HepG2 (cell line): ENCODE results near the gene HSPB2. TPM values are rescaled to one million over a fixed set of nuclear protein-coding genes. Genes with fewer than 3 reads are reported as not detected.

Experiments
- NR2F2 ChIP-seq: IDR thresholded peaks from 2 replicates; pipeline ENCODE4 v1.6.1; 2012; ENCODE audit warnings: low read depth, inconsistent platforms, borderline replicate concordance
- POLR2A ChIP-seq, 2 experiments: IDR thresholded peaks; 2 replicates each; pipeline ENCODE4 v1.6.1; 2011; ENCODE audit warnings: low read depth in 2 of 2, low read length in 2 of 2, mild to moderate bottlenecking in 1 of 2, moderate library complexity in 1 of 2; ENCODE audit not compliant: insufficient read depth in 1 of 2
- SALL1 ChIP-seq: sonication (generic); formaldehyde crosslinking; IDR thresholded peaks from 2 replicates; pipeline ENCODE4 v1.8.0; 2022; ENCODE audit warnings: mild to moderate bottlenecking, missing genetic modification reagents
- SAP130 ChIP-seq: IDR thresholded peaks from 2 replicates; pipeline ENCODE4 v1.6.1; 2016; ENCODE audit warnings: low read depth
- SPEN ChIP-seq: sonication (generic); formaldehyde crosslinking; IDR thresholded peaks from 2 replicates; pipeline ENCODE4 v1.5.1; 2020; ENCODE audit warnings: low read depth, mild to moderate bottlenecking, missing genetic modification reagents
- ZNF343 ChIP-seq: sonication (generic); formaldehyde crosslinking; IDR thresholded peaks from 2 replicates; pipeline ENCODE4 v1.4.0; 2020; ENCODE audit warnings: mild to moderate bottlenecking, missing genetic modification reagents
- ZNF460 ChIP-seq: sonication (generic); formaldehyde crosslinking; IDR thresholded peaks from 2 replicates; pipeline ENCODE4 v1.5.1; 2020; ENCODE audit warnings: missing genetic modification reagents, mild to moderate bottlenecking, borderline replicate concordance
- ZNF563 ChIP-seq: sonication (generic); formaldehyde crosslinking; IDR thresholded peaks from 2 replicates; pipeline ENCODE4 v1.8.0; 2022; ENCODE audit warnings: mild to moderate bottlenecking, moderate library complexity, missing genetic modification reagents
- ZNF589 ChIP-seq: sonication (generic); formaldehyde crosslinking; conservative IDR thresholded peaks from 2 replicates; pipeline ENCODE4 v1.8.0; 2022; ENCODE audit warnings: mild to moderate bottlenecking, moderate library complexity, missing genetic modification reagents
- ZNF629 ChIP-seq: sonication (generic); formaldehyde crosslinking; conservative IDR thresholded peaks from 2 replicates; pipeline ENCODE4 v1.5.0; 2020; ENCODE audit warnings: missing genetic modification reagents
- ZSCAN31 ChIP-seq: sonication (generic); formaldehyde crosslinking; IDR thresholded peaks from 2 replicates; pipeline ENCODE4 v1.5.0; 2020; ENCODE audit warnings: low read depth, mild to moderate bottlenecking, missing genetic modification reagents
- polyA plus RNA-seq, 8 experiments: library from polyadenylated mRNA; depleted of rRNA in 3 of 8; stranded (reverse) in 7 of 8; unstranded in 1 of 8; fragments of >200 nt; fragmentation: Illumina TruSeq in 4 of 8; extraction: Trizol in 4 of 8; gene quantifications; 2 replicates each; pipeline versions ENCODE4 v1.2.1 to v1.2.3, GENCODE V29; 2011 to 2016; ENCODE audit warnings: low read depth in 4 of 8, missing spikeins in 1 of 8, mixed read lengths in 1 of 8; ENCODE audit not compliant: insufficient read depth in 1 of 8
- total RNA-seq, 5 experiments: library from RNA; depleted of rRNA; stranded (reverse); fragments of >200 nt; fragmentation: Illumina TruSeq; extraction: Trizol; gene quantifications; 2 replicates each; pipeline ENCODE4 v1.2.3, GENCODE V29; 2016; ENCODE audit warnings: low read depth in 1 of 5
- TF ChIP-seq, protein P1 (sequence below): sonication (generic); formaldehyde crosslinking; IDR thresholded peaks from 2 replicates; pipeline ENCODE4 v1.4.0; 2020; ENCODE audit warnings: mild to moderate bottlenecking, missing genetic modification reagents
- TF ChIP-seq, protein P2 (sequence below): sonication (generic); formaldehyde crosslinking; IDR thresholded peaks from 2 replicates; pipeline ENCODE4 v1.8.1; 2023; ENCODE audit warnings: mild to moderate bottlenecking, missing genetic modification reagents
- TF ChIP-seq, protein P3 (sequence below), 2 experiments: fragments of 450-650 bp in 1 of 2; sonication (generic) in 1 of 2; formaldehyde crosslinking; IDR thresholded peaks; 2 replicates each; pipeline versions ENCODE4 v1.5.0 to v1.8.0; 2020 to 2022; ENCODE audit warnings: mild to moderate bottlenecking in 1 of 2, missing genetic modification reagents in 1 of 2
- TF ChIP-seq, protein P4 (sequence below): sonication (generic); formaldehyde crosslinking; IDR thresholded peaks from 2 replicates; pipeline ENCODE4 v1.5.1; 2020; ENCODE audit warnings: missing genetic modification reagents, mild to moderate bottlenecking, borderline replicate concordance
- TF ChIP-seq, protein P5 (sequence below): IDR thresholded peaks from 2 replicates; pipeline ENCODE4 v1.6.1; 2016; ENCODE audit warnings: mild to moderate bottlenecking, missing biosample characterization, missing genetic modification reagents

Gene HSPB2
- total and polyA plus RNA-seq, 2 of the 13 experiments (the other 11 are each of a cell fraction or from before 2014, with no cell fraction given) = 0.04 TPM; not detected in 1

DNA sequence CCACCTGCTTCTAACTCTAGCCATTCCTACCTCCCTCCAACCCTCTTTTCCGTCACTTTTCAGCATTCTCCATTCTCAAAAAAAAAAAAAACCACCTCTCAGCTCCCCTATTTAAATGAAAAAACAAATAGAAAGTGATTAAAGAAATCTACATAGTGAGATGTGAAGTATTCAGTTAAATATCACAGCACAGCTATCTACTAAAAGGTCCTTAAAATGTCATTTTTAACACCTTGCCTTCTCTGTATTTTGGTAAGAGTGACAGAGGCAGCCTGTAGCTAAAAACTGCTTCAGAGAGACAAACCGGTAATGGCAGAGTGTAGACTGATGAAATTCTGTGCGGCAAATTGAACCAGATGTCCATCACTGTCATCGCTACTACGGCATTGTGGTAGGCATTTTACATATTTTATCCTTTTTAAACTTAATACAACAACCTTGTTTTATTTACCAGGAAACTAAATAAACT is 40.8 kb upstream of the HSPB2 start (continued):
- TF ChIP-seq ZNF589 (CRISPR knock-in tag) (no peak), SPEN (CRISPR knock-in tag) (no peak), SALL1 (CRISPR knock-in tag) (no peak), ZNF343 (CRISPR knock-in tag) (no peak), NR2F2 (0 out of 2 replicates have a peak, but pooled peaks have one; percentile 10), ZNF629 (CRISPR knock-in tag) (no peak), SAP130 (CRISPR knock-in tag) (no peak), ZSCAN31 (CRISPR knock-in tag) (no peak), POLR2A (IDR thresholded peaks at IDR 0.05; ENCODE audit: insufficient read depth in 1 of 2, low read depth in 2 of 2, low read length in 2 of 2) (no peak), ZNF563 (CRISPR knock-in tag) (no peak), ZNF460 (CRISPR knock-in tag) (no peak)
- TF ChIP-seq, protein P1, sequence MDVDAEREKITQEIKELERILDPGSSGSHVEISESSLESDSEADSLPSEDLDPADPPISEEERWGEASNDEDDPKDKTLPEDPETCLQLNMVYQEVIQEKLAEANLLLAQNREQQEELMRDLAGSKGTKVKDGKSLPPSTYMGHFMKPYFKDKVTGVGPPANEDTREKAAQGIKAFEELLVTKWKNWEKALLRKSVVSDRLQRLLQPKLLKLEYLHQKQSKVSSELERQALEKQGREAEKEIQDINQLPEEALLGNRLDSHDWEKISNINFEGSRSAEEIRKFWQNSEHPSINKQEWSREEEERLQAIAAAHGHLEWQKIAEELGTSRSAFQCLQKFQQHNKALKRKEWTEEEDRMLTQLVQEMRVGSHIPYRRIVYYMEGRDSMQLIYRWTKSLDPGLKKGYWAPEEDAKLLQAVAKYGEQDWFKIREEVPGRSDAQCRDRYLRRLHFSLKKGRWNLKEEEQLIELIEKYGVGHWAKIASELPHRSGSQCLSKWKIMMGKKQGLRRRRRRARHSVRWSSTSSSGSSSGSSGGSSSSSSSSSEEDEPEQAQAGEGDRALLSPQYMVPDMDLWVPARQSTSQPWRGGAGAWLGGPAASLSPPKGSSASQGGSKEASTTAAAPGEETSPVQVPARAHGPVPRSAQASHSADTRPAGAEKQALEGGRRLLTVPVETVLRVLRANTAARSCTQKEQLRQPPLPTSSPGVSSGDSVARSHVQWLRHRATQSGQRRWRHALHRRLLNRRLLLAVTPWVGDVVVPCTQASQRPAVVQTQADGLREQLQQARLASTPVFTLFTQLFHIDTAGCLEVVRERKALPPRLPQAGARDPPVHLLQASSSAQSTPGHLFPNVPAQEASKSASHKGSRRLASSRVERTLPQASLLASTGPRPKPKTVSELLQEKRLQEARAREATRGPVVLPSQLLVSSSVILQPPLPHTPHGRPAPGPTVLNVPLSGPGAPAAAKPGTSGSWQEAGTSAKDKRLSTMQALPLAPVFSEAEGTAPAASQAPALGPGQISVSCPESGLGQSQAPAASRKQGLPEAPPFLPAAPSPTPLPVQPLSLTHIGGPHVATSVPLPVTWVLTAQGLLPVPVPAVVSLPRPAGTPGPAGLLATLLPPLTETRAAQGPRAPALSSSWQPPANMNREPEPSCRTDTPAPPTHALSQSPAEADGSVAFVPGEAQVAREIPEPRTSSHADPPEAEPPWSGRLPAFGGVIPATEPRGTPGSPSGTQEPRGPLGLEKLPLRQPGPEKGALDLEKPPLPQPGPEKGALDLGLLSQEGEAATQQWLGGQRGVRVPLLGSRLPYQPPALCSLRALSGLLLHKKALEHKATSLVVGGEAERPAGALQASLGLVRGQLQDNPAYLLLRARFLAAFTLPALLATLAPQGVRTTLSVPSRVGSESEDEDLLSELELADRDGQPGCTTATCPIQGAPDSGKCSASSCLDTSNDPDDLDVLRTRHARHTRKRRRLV (CRISPR knock-in tag) = 0 out of 2 replicates have a peak, but pooled peaks have one; percentile 16
- TF ChIP-seq, protein P2, sequence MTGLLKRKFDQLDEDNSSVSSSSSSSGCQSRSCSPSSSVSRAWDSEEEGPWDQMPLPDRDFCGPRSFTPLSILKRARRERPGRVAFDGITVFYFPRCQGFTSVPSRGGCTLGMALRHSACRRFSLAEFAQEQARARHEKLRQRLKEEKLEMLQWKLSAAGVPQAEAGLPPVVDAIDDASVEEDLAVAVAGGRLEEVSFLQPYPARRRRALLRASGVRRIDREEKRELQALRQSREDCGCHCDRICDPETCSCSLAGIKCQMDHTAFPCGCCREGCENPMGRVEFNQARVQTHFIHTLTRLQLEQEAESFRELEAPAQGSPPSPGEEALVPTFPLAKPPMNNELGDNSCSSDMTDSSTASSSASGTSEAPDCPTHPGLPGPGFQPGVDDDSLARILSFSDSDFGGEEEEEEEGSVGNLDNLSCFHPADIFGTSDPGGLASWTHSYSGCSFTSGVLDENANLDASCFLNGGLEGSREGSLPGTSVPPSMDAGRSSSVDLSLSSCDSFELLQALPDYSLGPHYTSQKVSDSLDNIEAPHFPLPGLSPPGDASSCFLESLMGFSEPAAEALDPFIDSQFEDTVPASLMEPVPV = no peak
- TF ChIP-seq, protein P3, sequence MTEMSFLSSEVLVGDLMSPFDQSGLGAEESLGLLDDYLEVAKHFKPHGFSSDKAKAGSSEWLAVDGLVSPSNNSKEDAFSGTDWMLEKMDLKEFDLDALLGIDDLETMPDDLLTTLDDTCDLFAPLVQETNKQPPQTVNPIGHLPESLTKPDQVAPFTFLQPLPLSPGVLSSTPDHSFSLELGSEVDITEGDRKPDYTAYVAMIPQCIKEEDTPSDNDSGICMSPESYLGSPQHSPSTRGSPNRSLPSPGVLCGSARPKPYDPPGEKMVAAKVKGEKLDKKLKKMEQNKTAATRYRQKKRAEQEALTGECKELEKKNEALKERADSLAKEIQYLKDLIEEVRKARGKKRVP (CRISPR knock-in tag; IDR thresholded peaks at IDR 0.05) = 0 out of 4 replicates have a peak, but pooled peaks of 1 of the 2 experiments have one; percentile 2
- TF ChIP-seq, protein P4, sequence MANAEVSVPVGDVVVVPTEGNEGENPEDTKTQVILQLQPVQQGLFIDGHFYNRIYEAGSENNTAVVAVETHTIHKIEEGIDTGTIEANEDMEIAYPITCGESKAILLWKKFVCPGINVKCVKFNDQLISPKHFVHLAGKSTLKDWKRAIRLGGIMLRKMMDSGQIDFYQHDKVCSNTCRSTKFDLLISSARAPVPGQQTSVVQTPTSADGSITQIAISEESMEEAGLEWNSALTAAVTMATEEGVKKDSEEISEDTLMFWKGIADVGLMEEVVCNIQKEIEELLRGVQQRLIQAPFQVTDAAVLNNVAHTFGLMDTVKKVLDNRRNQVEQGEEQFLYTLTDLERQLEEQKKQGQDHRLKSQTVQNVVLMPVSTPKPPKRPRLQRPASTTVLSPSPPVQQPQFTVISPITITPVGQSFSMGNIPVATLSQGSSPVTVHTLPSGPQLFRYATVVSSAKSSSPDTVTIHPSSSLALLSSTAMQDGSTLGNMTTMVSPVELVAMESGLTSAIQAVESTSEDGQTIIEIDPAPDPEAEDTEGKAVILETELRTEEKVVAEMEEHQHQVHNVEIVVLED (CRISPR knock-in tag) = peak; percentile 0; the same call in 1 of the 2 replicates
- TF ChIP-seq, protein P5, sequence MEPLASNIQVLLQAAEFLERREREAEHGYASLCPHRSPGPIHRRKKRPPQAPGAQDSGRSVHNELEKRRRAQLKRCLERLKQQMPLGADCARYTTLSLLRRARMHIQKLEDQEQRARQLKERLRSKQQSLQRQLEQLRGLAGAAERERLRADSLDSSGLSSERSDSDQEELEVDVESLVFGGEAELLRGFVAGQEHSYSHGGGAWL (CRISPR knock-in tag) = no peak
